Measurements from ENCODE around the gene INO80. TPM values are rescaled to one million over a fixed set of nuclear protein-coding genes. Genes with fewer than 3 reads are reported as not detected.

INO80 gene
- total RNA-seq, 2 donors from 2014 or later: 23.0 to 51.2 TPM

DNA sequence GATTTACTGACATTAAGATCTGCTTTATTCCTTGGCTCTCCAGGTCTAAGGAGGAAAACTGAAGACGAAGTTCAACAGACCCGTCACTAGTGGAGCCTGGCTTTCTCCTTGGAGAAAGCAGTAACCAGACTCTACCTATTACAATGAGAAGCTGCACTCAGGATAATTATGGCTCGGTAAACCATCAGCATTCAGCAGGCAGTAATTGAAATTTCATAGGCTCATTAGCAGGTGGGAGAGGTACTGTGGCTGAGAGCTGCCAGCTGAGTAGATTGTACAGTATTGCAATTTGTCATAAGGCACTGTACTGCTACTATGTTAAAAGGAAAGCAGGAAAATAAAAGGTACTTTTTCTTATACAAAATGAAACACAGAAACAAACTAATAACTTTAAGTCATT lies 111.6 kb downstream of the INO80 start:
- TF ChIP-seq POLR2AphosphoS5 (IDR thresholded peaks at IDR 0.05) (no peak), POLR2A (IDR thresholded peaks at IDR 0.05) (no peak)
- TF ChIP-seq, protein P1, sequence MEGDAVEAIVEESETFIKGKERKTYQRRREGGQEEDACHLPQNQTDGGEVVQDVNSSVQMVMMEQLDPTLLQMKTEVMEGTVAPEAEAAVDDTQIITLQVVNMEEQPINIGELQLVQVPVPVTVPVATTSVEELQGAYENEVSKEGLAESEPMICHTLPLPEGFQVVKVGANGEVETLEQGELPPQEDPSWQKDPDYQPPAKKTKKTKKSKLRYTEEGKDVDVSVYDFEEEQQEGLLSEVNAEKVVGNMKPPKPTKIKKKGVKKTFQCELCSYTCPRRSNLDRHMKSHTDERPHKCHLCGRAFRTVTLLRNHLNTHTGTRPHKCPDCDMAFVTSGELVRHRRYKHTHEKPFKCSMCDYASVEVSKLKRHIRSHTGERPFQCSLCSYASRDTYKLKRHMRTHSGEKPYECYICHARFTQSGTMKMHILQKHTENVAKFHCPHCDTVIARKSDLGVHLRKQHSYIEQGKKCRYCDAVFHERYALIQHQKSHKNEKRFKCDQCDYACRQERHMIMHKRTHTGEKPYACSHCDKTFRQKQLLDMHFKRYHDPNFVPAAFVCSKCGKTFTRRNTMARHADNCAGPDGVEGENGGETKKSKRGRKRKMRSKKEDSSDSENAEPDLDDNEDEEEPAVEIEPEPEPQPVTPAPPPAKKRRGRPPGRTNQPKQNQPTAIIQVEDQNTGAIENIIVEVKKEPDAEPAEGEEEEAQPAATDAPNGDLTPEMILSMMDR (IDR thresholded peaks at IDR 0.05): no peak
- intact Hi-C loops (cut with DNase I): no loop called here
- Histone ChIP-seq H3K27ac (no peak overlapping the region), H3K4me3 (no peak overlapping the region), H3K4me1 (replicated peaks) (no peaks in the 10 kb centered on the region), H3K36me3 (no peaks in the 10 kb centered on the region), H3K9me3 (no peaks in the 10 kb centered on the region), H3K27me3 (replicated peaks; ENCODE audit: insufficient read depth) (no peaks in the 10 kb centered on the region)
- WGBS: 68% methylated on average over 3 of the region's 3 CpGs
- no peak for DNase-seq (ENCODE audit: low spot score)

DNA sequence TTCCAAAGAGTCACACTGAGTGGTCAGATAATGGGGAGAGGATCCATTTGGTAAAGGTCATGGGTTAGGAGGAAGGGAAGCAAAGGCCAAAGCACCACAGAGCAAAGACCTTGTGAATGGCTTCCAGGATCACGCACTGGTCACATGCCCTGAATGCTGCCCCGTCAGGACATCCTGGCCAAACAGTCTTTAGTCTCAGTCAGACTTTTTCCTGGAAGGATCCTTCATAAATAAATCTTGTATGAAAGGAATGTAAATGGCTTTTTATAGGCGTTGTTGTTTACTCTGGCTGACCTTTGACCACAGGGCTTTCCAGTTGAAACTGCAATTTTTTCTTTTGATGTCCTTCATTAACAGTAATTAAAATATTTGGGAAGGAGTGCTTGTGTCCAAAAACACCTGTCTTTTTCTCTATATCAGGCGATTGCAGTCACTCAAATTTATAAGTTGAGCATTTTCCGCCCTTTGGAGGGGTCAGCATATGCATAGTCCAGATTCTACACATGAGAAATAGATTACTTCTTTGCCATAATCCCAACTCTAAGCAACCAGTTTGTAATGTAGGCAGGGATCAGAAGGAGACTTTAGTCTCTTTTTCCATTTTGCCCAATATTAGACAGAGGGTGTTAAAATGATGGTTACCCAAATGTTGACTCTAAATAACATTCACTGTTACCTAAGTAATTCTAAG lies 114.4 kb downstream of the INO80 start:
- Histone ChIP-seq H3K27ac (peak overlapping the region in 1 of 2 donors; percentile 44), H3K27me3 (replicated peaks; ENCODE audit: insufficient read depth) (no peaks in the 10 kb centered on the region), H3K4me1 (replicated peaks) (no peaks in the 10 kb centered on the region), H3K9me3 (no peaks in the 10 kb centered on the region), H3K4me3 (no peak overlapping the region), H3K36me3 (peaks cover 0 to 1% of the 10 kb centered on the region in 2 donors)
- intact Hi-C loops (cut with DNase I): no loop called here
- TF ChIP-seq, protein P1 (IDR thresholded peaks at IDR 0.05): no peak
- peak; percentile 40 for TF ChIP-seq POLR2AphosphoS5 (IDR thresholded peaks at IDR 0.05)
- peak; percentile 24 for DNase-seq (ENCODE audit: low spot score)
- WGBS: 50% methylated on average over 5 of the region's 5 CpGs

DNA sequence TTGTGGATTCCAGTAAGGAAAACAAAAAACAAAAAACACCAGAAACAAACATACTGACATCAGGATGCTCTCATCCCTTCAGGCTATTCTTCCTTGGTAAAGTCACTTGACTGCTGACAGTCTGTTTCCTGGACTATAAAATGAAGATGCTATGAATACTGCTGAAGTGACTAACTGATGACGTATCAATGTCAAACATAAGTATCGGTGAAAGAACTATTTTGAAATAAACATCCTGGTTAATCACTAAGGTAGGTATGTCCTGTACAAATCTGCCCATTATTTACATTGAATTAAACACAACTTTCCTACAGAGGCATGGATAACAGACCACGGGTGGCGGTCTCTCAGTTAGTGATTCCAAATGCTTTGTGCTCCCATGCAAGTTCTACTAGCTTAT lies 116.9 kb downstream of the INO80 start:
- Histone ChIP-seq H3K4me3 (no peak overlapping the region), H3K27ac (no peak overlapping the region), H3K36me3 (peaks cover 0 to 11% of the 10 kb centered on the region in 2 donors), H3K4me1 (replicated peaks) (no peaks in the 10 kb centered on the region), H3K27me3 (replicated peaks; ENCODE audit: insufficient read depth) (no peaks in the 10 kb centered on the region), H3K9me3 (no peaks in the 10 kb centered on the region)
- TF ChIP-seq, protein P1 (IDR thresholded peaks at IDR 0.05): no peak
- TF ChIP-seq POLR2A (IDR thresholded peaks at IDR 0.05) (no peak), POLR2AphosphoS5 (IDR thresholded peaks at IDR 0.05) (no peak)
- DNase-seq (ENCODE audit: low spot score): no peak
- intact Hi-C loops (cut with DNase I): no loop called here
- 87% methylated on average over 4 of the region's 4 CpGs for WGBS

DNA sequence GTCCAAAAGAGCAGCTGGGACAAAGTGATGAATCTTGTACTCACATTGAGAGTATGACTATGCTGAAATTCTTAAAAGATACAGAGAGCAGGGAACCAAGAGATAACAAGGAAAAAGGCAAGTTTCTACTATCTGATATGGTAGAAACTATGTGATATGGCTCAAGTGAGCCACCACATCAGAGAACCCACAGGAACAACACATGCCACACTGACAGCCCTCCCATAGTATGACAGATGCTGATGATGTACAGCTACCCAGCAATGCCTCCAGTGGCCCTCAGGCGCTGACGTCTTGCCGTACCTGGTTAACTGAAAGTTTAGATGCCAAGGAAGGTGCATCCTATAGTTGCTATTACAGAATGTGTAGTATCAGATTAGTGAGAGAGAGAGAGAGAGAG lies 120.4 kb downstream of the INO80 start:
- WGBS: 96% methylated on average over 3 of the region's 3 CpGs

More for the DNA sequence above, 120.4 kb downstream of the INO80 start:
- no peak for DNase-seq (ENCODE audit: low spot score)
- Histone ChIP-seq H3K9me3 (no peaks in the 10 kb centered on the region), H3K27ac (no peak overlapping the region), H3K36me3 (peaks cover 0 to 11% of the 10 kb centered on the region in 2 donors), H3K4me3 (no peak overlapping the region), H3K4me1 (replicated peaks) (no peaks in the 10 kb centered on the region), H3K27me3 (replicated peaks; ENCODE audit: insufficient read depth) (no peaks in the 10 kb centered on the region)
- intact Hi-C loops (cut with DNase I): no loop called here
- no peak for TF ChIP-seq POLR2AphosphoS5 (IDR thresholded peaks at IDR 0.05)
- no peak for TF ChIP-seq POLR2A (IDR thresholded peaks at IDR 0.05)
- TF ChIP-seq, protein P1 (IDR thresholded peaks at IDR 0.05): no peak

Data from prostate gland (tissue), 2 donors.